Stimulated activated naive B cell treated with anti-CD40 and anti-IgM and Interleukin-4, amounts not matched to agents 10 μg/mL and 1 μg/mL and 100 μg/mL, for 72 hours (primary cell): ENCODE results near the gene CETN2.
A peak's percentile ranks its signal among the peaks of the same experiment; 100 is the strongest.
"Not testable (repeated sequence)": the region's sequence is repeated elsewhere in the genome, so short reads cannot be mapped to it uniquely, and the experiment has no call there.

Experiments
- ATAC-seq, 2 donors: fragments of 150-1000 bp; cut with Tn5 transposase; replicated peaks; 2 replicates each; pipeline ENCODE4 v1.10.0; 2021; ENCODE audit warnings: moderate library complexity in 1 of 2
- DNase-seq: peaks from one replicate; pipeline ENCODE4 v3.0.0; 2021
- H3K27ac Mint-ChIP-seq: one replicate; pipeline ENCODE4 v1.8.0; 2022; ENCODE audit warnings: mild to moderate bottlenecking, mixed read lengths
- H3K27me3 Mint-ChIP-seq, 2 donors: one replicate each; pipeline ENCODE4 v1.8.0; 2022; ENCODE audit warnings: mixed read lengths in 2 of 2
- H3K36me3 Mint-ChIP-seq, 2 donors: one replicate each; pipeline ENCODE4 v1.8.0; 2022; ENCODE audit warnings: mixed read lengths in 2 of 2, mild to moderate bottlenecking in 1 of 2
- H3K4me1 Mint-ChIP-seq, 2 donors: one replicate each; pipeline ENCODE4 v1.8.0; 2022; ENCODE audit warnings: mixed read lengths in 2 of 2, mild to moderate bottlenecking in 1 of 2
- H3K4me3 Mint-ChIP-seq, 2 donors: one replicate each; pipeline ENCODE4 v1.8.0; 2022; ENCODE audit warnings: mild to moderate bottlenecking in 2 of 2, mixed read lengths in 2 of 2, moderate library complexity in 1 of 2
- H3K9me3 Mint-ChIP-seq, 2 donors: one replicate each; pipeline ENCODE4 v1.8.0; 2022; ENCODE audit warnings: mixed read lengths in 2 of 2, mild to moderate bottlenecking in 1 of 2

Gene CETN2

DNA sequence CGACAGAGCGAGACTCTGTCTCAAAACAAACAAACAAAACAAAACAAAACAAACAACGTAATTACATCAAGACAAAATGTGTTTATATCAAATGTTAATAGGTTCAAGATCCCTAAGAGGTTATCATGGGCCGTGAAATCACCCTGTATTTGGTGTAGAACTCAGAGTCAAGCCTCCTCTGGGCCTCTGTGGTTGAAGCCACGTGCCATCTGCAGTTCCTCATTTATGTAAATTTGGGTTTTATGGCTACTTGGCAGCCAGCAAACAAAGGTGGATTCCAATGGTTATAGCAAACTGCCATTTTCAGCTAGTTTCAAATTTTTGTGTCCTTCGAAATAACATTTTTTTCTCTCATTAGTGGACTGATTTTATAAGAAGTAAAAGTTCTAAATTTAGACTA lies 16.7 kb upstream of the CETN2 start:
- Mint-ChIP-seq H3K4me3 (no peak overlapping the region), H3K9me3 (no peaks in the 10 kb centered on the region), H3K4me1 (peaks cover 2 to 9% of the 10 kb centered on the region in 2 donors), H3K27ac (no peak overlapping the region), H3K27me3 (no peaks in the 10 kb centered on the region), H3K36me3 (peaks cover 15 to 22% of the 10 kb centered on the region in 2 donors)
- no peak for DNase-seq
- ATAC-seq, result no peak

DNA sequence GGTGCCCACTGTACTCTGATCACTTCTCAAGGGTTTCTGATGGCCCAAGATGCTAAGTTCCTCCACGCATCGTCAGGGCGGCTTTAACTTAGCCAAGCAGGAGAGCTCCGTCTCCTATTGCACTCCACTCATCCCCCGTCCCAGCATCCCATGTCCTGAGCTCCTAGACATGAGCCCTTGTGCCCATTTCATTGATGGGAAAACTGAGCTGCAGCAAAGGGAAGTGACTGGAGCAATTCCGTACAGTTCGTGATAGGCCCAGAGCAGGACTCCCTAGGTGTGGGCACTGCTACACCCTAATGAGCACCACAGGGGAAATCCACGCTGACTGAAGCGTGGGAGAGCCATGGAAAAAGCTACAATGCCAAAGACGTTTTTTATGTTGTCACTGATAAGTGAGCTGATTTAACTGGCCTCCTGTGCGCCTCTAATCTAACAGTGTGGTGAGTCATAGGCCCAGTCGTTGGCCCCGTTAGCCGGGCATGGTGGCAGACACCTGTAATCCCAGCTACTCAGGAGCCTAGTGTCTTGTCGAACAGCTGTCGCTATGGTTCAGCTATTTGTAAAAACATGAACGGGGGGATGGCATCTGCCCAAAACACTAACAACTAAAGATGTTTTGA lies 15.2 kb upstream of the CETN2 start:
- Mint-ChIP-seq H3K9me3 (no peaks in the 10 kb centered on the region), H3K27me3 (no peaks in the 10 kb centered on the region), H3K4me3 (no peak overlapping the region), H3K27ac (no peak overlapping the region), H3K36me3 (peaks cover 8 to 11% of the 10 kb centered on the region in 2 donors), H3K4me1 (peaks cover 6 to 9% of the 10 kb centered on the region in 2 donors)
- ATAC-seq (no peak), DNase-seq (no peak)

DNA sequence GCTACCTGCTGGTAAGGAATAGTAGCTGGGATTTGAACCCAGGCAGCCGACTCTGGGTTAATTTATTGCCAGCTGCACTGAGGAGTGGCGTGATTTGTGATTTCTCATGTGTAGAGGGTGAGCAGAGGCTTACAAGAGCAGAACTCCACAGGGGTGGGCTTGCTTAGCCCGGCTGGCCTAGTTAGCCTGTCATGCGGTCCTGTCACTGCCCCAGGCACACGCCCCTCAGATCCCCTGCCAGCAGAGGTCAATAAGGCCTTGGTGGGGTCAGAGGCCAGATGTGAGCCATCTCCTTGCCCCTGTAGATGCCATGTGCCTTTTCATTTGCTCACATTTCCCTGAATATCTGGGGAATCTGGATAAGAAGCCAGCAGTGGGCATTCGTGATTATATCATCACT lies 13.7 kb upstream of the CETN2 start:
- ATAC-seq (no peak), DNase-seq (no peak)
- H3K27me3 Mint-ChIP-seq, result no peaks in the 10 kb centered on the region
- H3K27ac Mint-ChIP-seq, result no peak overlapping the region
- no peaks in the 10 kb centered on the region for H3K9me3 Mint-ChIP-seq
- H3K36me3 Mint-ChIP-seq, result peaks cover 10 to 15% of the 10 kb centered on the region in 2 donors
- H3K4me1 Mint-ChIP-seq, result peaks cover 4 to 6% of the 10 kb centered on the region in 2 donors
- H3K4me3 Mint-ChIP-seq, result no peak overlapping the region

DNA sequence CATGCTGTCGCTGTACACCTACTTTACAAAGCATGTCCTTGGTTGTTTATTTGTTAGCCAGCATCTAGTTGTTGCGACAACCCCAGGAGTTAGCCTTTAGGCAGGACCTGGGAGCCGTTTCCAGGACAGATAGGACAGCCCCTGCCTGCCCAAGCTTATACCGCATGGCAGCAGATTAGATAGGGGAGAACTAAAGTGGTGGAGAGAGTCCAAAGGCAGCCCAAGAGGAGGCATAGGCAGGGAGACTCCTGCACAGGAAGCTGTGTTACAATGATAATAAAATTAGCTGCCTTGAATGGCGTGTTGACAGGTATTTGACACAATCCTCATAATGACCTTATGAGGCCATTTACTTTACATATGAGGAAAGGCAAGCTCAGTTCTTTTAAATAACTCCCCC lies 13.3 kb upstream of the CETN2 start:
- Mint-ChIP-seq H3K9me3 (no peaks in the 10 kb centered on the region), H3K4me3 (no peak overlapping the region), H3K27ac (no peak overlapping the region), H3K4me1 (peaks cover 6 to 8% of the 10 kb centered on the region in 2 donors), H3K27me3 (no peaks in the 10 kb centered on the region), H3K36me3 (peaks cover 12 to 16% of the 10 kb centered on the region in 2 donors)
- DNase-seq, result no peak
- ATAC-seq, result no peak

DNA sequence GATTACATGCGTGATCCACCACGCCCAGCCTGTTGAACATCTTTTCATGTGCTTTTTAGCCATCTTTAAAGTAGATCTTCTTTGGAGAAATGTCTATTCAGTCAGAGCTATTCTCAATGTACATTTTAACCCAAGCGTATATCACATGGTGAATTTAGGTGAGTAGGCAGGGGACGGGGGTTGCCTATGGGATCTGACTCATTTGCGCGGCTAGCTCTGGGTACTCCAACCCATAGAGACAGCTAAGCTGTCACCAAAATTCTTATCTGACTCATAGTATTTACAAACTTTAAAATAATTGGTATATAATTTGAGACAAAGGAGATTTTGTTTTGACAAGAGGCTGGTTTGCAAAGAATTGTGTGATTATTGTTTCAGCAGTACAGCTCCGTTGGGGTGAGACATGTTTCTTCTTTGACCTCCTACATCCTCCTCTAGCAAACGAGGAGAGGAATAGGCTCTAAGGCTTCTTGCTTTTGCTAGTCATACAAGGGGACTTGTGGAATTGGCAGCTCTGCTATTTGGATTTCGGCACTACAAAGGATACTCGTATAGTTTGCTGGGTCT lies 12.3 kb upstream of the CETN2 start:
- Mint-ChIP-seq H3K27me3 (no peaks in the 10 kb centered on the region), H3K36me3 (peaks cover 15 to 16% of the 10 kb centered on the region in 2 donors), H3K4me1 (peaks cover 10 to 17% of the 10 kb centered on the region in 2 donors), H3K27ac (no peak overlapping the region), H3K9me3 (no peaks in the 10 kb centered on the region), H3K4me3 (no peak overlapping the region)
- ATAC-seq (no peak), DNase-seq (no peak)

DNA sequence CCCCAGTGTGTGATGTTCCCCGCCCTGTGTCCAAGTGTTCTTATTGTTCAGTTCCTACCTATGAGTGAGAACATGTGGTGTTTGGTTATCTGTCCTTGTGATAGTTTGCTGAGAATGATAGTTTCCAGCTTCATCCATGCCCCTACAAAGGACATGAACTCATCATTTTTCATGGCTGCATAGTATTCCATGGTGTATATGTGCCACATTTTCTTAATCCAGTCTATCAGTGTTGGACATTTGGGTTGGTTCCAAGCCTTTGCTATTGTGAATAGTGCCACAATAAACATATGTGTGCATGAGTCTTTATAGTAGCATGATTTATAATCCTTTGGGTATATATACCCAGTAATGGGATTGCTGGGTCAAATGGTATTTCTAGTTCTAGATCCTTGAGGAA lies 4.9 kb upstream of the CETN2 start:
- not testable (repeated sequence) for ATAC-seq, H3K4me3 Mint-ChIP-seq, H3K9me3 Mint-ChIP-seq, H3K27ac Mint-ChIP-seq, DNase-seq, H3K27me3 Mint-ChIP-seq
- H3K4me1 Mint-ChIP-seq, result peaks cover 16 to 30% of the 10 kb centered on the region in 2 donors
- peaks cover 15 to 32% of the 10 kb centered on the region in 2 donors for H3K36me3 Mint-ChIP-seq

DNA sequence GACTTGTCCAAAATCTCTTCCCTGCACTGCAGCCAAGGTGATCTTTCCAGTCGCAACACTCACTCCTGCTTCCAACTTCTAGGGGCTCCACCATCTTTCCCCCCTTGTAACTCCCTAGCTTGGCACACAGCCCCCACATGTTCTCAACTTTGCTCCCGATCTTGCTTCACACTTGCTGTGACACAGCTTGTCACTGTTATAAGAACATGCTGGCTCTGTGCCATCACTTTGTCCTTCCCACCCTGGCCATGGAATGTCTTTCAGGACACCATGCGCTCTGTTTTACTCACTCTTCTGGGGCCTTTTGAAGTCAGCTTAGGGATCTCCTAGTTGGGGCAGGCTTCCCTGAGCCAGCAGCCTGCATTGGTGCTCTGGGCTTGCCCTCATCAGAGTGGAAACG lies 2.8 kb upstream of the CETN2 start:
- H3K4me1 Mint-ChIP-seq, result peaks cover 14 to 22% of the 10 kb centered on the region in 2 donors
- H3K36me3 Mint-ChIP-seq, result peaks cover 10 to 19% of the 10 kb centered on the region in 2 donors
- ATAC-seq, result no peak
- H3K9me3 Mint-ChIP-seq, result no peaks in the 10 kb centered on the region
- no peaks in the 10 kb centered on the region for H3K27me3 Mint-ChIP-seq
- H3K4me3 Mint-ChIP-seq, result no peak overlapping the region
- no peak overlapping the region for H3K27ac Mint-ChIP-seq
- no peak for DNase-seq

DNA sequence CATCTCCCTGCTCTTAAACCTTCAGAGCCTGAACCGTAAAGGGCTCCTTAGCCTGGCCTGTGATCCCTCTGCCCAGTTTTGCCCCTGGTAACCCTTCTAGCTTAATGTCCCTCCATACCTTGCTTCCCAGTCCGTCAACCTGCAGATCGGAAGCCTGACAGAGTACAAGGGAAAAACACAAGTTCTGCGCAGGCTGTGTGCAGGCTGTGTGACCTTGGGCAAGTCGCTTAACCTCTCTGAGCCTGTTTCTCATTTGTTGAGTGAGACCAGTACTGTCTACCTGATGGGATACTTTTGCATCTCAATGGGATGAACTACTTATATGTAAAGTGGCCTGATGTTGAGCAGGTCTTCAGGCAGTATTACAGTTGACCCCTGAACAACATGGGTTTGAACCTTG lies 2.0 kb upstream of the CETN2 start:
- Mint-ChIP-seq H3K27me3 (no peaks in the 10 kb centered on the region), H3K9me3 (no peaks in the 10 kb centered on the region), H3K27ac (no peak overlapping the region), H3K4me3 (peak overlapping the region; percentile 54 to 96), H3K36me3 (peaks cover 7 to 19% of the 10 kb centered on the region in 2 donors), H3K4me1 (peaks cover 12 to 17% of the 10 kb centered on the region in 2 donors)
- DNase-seq, result no peak
- ATAC-seq, result no peak

DNA sequence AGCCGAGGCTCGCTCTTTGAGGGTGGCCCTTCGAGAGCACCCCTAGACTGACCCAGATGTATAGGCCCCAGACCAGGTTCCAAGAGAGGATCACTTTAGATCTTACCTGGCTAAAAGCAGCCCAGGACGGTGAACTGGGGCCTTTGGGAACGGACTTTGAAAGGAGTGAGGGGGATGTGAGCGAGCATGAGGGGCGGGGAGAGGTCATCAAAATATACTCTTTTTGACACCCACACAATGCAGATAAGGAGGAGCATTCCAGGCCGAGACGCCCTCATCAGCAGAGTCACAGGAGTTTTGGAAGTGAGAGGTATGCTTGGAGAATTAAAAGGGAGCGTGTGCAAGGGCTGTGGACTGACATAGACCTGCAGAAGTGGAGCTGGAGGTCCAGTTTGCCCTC lies 834 bp upstream of the CETN2 start:
- ATAC-seq, result no peak
- Mint-ChIP-seq H3K36me3 (peaks cover 4 to 10% of the 10 kb centered on the region in 2 donors), H3K9me3 (no peaks in the 10 kb centered on the region), H3K4me3 (peak overlapping the region; percentile 91 to 96), H3K27ac (peak overlapping the region; percentile 94), H3K4me1 (peaks cover 12 to 17% of the 10 kb centered on the region in 2 donors), H3K27me3 (no peaks in the 10 kb centered on the region)
- no peak for DNase-seq

DNA sequence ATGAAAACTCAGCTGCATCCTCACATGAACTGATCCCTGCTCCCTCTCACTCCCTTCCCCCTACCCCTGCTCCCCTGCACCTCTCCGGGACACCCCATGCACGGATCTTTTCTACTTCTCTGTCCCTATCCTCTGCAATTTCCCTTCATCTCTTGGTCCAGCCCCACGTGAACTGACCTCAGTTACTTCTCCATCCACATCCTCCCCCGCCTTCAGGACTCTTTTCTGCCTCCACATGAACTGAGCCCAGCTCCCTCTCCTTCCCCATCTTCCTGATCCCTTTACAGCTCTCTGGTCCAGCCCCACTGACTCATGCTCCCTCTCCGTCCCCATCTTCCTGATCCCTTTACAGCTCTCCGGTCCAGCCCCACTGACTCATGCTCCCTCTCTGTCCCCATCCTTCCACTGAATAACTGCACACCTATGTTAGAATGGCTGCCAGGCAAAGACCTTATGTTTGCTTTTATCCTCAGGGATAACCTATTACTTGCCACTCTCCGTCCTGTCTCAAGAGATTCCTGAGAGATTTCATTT lies 5.6 kb downstream of the CETN2 start:
- H3K36me3 Mint-ChIP-seq, result no peaks in the 10 kb centered on the region
- no peaks in the 10 kb centered on the region for H3K4me1 Mint-ChIP-seq
- no peaks in the 10 kb centered on the region for H3K9me3 Mint-ChIP-seq
- H3K27me3 Mint-ChIP-seq, result peaks cover 8 to 11% of the 10 kb centered on the region in 2 donors
- ATAC-seq (no peak), DNase-seq (no peak)
- H3K27ac Mint-ChIP-seq, result no peak overlapping the region
- no peak overlapping the region for H3K4me3 Mint-ChIP-seq

DNA sequence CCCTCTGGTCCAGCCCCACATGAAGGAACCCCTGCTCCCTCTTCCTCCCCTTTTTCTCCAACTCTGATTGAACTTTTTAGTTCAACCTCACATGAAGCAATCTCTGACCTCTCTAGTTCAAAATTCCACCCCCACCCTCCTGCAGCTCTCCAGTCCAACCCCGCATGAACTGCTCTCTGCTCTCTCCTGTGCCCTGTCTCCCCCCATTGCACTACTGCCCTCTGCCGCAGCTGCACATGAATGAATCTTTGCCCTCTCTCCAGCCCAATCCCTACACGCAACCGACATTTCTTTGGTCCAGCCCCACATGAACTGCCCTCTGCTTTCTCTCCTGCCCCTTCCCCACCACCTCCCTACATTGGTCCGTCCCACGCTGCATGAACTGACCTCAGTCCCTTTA lies 6.9 kb downstream of the CETN2 start:
- no peak overlapping the region for H3K27ac Mint-ChIP-seq
- no peak for ATAC-seq
- DNase-seq, result no peak
- H3K36me3 Mint-ChIP-seq, result no peaks in the 10 kb centered on the region
- H3K4me3 Mint-ChIP-seq, result no peak overlapping the region
- H3K4me1 Mint-ChIP-seq, result no peaks in the 10 kb centered on the region
- no peaks in the 10 kb centered on the region for H3K9me3 Mint-ChIP-seq
- H3K27me3 Mint-ChIP-seq, result peaks cover 8 to 11% of the 10 kb centered on the region in 2 donors

DNA sequence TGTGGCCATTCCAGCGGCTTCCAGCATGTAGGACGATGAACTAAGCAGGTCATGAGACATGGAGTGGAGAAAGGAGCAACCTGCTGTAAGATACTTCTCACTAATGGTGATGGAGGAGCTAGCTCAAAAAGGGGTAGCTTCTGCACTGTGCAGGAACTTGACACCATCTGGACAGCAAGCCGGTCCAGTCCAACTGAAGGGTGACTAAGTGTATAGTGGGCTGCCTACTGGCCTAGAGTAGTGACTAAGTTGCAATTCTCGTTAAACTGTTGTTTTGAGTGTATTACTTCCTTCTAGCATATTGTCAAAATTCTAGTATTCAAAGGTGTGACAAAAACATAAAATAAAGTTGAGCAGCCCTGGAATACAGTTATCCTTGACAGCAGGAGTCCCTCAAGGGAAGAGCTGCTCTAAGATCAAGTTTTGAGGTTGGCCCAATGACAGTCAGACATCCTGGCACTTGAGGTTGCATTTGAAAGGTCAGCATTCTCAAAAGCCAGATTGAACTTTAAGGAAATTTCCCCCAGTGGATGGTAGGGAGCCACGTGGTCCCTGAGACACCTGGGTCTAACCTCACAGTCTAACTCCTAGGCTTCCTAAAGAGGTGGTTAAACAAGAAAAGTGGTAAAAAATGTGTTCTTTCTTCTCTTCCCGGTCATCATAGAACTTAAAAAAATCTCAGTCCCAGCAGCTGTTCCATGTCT lies 8.0 kb downstream of the CETN2 start:
- H3K9me3 Mint-ChIP-seq, result no peaks in the 10 kb centered on the region
- no peak overlapping the region for H3K4me3 Mint-ChIP-seq
- H3K4me1 Mint-ChIP-seq, result no peaks in the 10 kb centered on the region
- no peak for DNase-seq
- H3K36me3 Mint-ChIP-seq, result no peaks in the 10 kb centered on the region
- peaks cover 8 to 11% of the 10 kb centered on the region in 2 donors for H3K27me3 Mint-ChIP-seq
- peak in 1 of 2 donors; percentile 46 for ATAC-seq
- H3K27ac Mint-ChIP-seq, result no peak overlapping the region

DNA sequence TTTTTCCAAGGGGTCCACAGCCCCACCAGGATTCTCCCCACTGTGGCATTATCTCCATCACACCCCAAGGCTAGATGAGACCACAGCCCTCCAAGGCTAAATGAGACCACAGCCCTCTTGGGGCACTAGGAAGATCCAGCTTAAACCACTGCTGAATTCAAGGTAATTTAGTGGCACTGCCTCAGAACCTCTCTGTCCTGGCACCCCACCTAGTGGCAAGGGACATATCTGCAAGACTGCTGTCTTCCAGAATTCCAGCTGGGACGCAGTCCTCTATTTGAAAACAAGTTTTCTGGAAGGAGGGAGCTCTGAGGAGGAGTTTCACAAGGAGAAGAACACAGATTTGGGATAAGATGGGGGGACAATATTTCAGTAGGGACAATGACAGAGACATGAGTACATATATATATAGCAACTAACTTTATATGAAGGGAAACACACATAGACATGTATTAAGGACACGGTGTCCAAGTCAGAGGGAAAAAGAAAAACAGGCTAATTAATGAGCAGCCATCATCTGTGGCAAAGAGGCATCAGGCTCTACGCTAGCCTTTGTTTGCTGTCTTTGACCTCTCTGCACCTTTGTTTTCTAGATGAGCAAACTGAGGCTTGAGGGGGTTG lies 9.3 kb downstream of the CETN2 start:
- H3K27me3 Mint-ChIP-seq, result peaks cover 11 to 13% of the 10 kb centered on the region in 2 donors
- H3K4me3 Mint-ChIP-seq, result no peak overlapping the region
- ATAC-seq, result no peak
- no peak overlapping the region for H3K27ac Mint-ChIP-seq
- DNase-seq, result no peak
- no peaks in the 10 kb centered on the region for H3K9me3 Mint-ChIP-seq
- no peaks in the 10 kb centered on the region for H3K4me1 Mint-ChIP-seq
- no peaks in the 10 kb centered on the region for H3K36me3 Mint-ChIP-seq

DNA sequence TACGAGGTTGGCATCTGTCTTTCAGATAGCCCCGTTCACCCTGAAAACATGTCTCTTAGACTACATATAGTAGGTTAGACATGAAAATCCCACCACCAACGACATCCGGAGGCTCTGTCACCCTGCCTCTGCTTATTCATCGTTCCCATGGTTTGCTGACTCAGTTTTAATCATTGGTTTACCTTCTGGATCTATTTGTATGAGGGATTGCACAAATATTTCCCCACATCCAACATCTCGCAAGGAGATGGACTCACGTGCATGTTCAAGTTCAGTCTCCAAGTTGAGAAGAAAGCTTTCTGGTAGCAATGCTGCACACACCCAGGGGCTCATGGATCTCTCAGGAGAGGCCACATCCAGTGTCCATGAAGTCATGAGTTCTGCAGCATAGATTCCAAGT lies 10.8 kb downstream of the CETN2 start:
- H3K4me1 Mint-ChIP-seq, result no peaks in the 10 kb centered on the region
- H3K4me3 Mint-ChIP-seq, result no peak overlapping the region
- DNase-seq (no peak), ATAC-seq (no peak)
- no peaks in the 10 kb centered on the region for H3K9me3 Mint-ChIP-seq
- H3K27ac Mint-ChIP-seq, result no peak overlapping the region
- peaks cover 11 to 13% of the 10 kb centered on the region in 2 donors for H3K27me3 Mint-ChIP-seq
- no peaks in the 10 kb centered on the region for H3K36me3 Mint-ChIP-seq
